GM12865 (cell line): ENCODE data around the gene DEFB121.

Experiments
- DNase-seq: peaks from one replicate; pipeline ENCODE4 v3.0.0; 2010; ENCODE audit warnings: low read depth
- H3K4me3 ChIP-seq: 2 replicates; pipeline ENCODE4 v1.5.1; 2011; ENCODE audit warnings: mild to moderate bottlenecking, low read depth, low read length, control low read depth
- CTCF ChIP-seq: IDR thresholded peaks from 2 replicates; pipeline ENCODE4 v1.5.1; 2011; ENCODE audit warnings: low read length, control low read depth, low read depth, inconsistent platforms; ENCODE audit not compliant: insufficient read depth; ENCODE audit errors: missing control alignments

Gene DEFB121

GRCh38 chr20:31363295-31363694, 42.7 kb downstream of the DEFB121 start:
- DNase-seq: no peak
- no peak overlapping the region for H3K4me3 ChIP-seq
- TF ChIP-seq CTCF: no peak

GRCh38 chr20:31355981-31356380, 50.0 kb downstream of the DEFB121 start:
- H3K4me3 ChIP-seq: no peak overlapping the region
- DNase-seq: no peak
- TF ChIP-seq CTCF: no peak
